HepG2 (cell line): ENCODE measurements around the gene ABHD2. TPM values are rescaled to one million over a fixed set of nuclear protein-coding genes. Genes with fewer than 3 reads are reported as not detected.

ENCODE experiments used
- ARID2 ChIP-seq: sonication (generic); formaldehyde crosslinking; IDR thresholded peaks from 2 replicates; pipeline ENCODE4 v1.8.1; 2022; ENCODE audit warnings: mild to moderate bottlenecking, missing genetic modification reagents, borderline replicate concordance
- ERF ChIP-seq: IDR thresholded peaks from 2 replicates; pipeline ENCODE4 v1.6.1; 2018; ENCODE audit warnings: missing biosample characterization, missing genetic modification reagents
- FOSL2 ChIP-seq: sonication (generic); formaldehyde crosslinking; IDR thresholded peaks from 2 replicates; pipeline ENCODE4 v1.4.0; 2020; ENCODE audit warnings: missing genetic modification reagents
- GATAD1 ChIP-seq: IDR thresholded peaks from 2 replicates; pipeline ENCODE4 v1.6.1; 2016; ENCODE audit warnings: missing genetic modification reagents, missing compliant biosample characterization
- JUNB ChIP-seq: sonication (generic); formaldehyde crosslinking; IDR thresholded peaks from 2 replicates; pipeline ENCODE4 v1.8.0; 2022; ENCODE audit warnings: missing genetic modification reagents, mild to moderate bottlenecking, borderline replicate concordance
- KDM5B ChIP-seq: sonication (generic); formaldehyde crosslinking; IDR thresholded peaks from 2 replicates; pipeline ENCODE4 v1.4.0; 2020; ENCODE audit warnings: missing genetic modification reagents, mild to moderate bottlenecking, borderline replicate concordance
- NFIB ChIP-seq: sonication (generic); formaldehyde crosslinking; IDR thresholded peaks from 2 replicates; pipeline ENCODE4 v1.9.0; 2021; ENCODE audit warnings: missing genetic modification reagents, mild to moderate bottlenecking, borderline replicate concordance
- SATB2 ChIP-seq: sonication (generic); formaldehyde crosslinking; IDR thresholded peaks from 2 replicates; pipeline ENCODE4 v1.5.0; 2020; ENCODE audit warnings: missing genetic modification reagents
- SMC3 ChIP-seq: IDR thresholded peaks from 2 replicates; pipeline ENCODE4 v1.6.1; 2011; ENCODE audit warnings: low read length, improper control_type of control experiment
- TCF7 ChIP-seq: sonication (generic); IDR thresholded peaks from 2 replicates; pipeline ENCODE4 v1.6.1; 2016; ENCODE audit warnings: antibody characterized with exemption, low read depth
- ZNF746 ChIP-seq: sonication (generic); formaldehyde crosslinking; IDR thresholded peaks from 2 replicates; pipeline ENCODE4 v1.8.0; 2022; ENCODE audit warnings: mild to moderate bottlenecking, missing genetic modification reagents
- polyA plus RNA-seq, 8 experiments: library from polyadenylated mRNA; depleted of rRNA in 3 of 8; stranded (reverse) in 7 of 8; unstranded in 1 of 8; fragments of >200 nt; fragmentation: Illumina TruSeq in 4 of 8; extraction: Trizol in 4 of 8; gene quantifications; 2 replicates each; pipeline versions ENCODE4 v1.2.1 to v1.2.3, GENCODE V29; 2011 to 2016; ENCODE audit warnings: low read depth in 4 of 8, missing spikeins in 1 of 8, mixed read lengths in 1 of 8; ENCODE audit not compliant: insufficient read depth in 1 of 8
- total RNA-seq, 5 experiments: library from RNA; depleted of rRNA; stranded (reverse); fragments of >200 nt; fragmentation: Illumina TruSeq; extraction: Trizol; gene quantifications; 2 replicates each; pipeline ENCODE4 v1.2.3, GENCODE V29; 2016; ENCODE audit warnings: low read depth in 1 of 5
- TF ChIP-seq, protein P1 (sequence below): sonication (generic); formaldehyde crosslinking; IDR thresholded peaks from 2 replicates; pipeline ENCODE4 v1.4.0; 2020; ENCODE audit warnings: missing genetic modification reagents
- TF ChIP-seq, protein P2 (sequence below): sonication (generic); formaldehyde crosslinking; IDR thresholded peaks from 2 replicates; pipeline ENCODE4 v1.5.1; 2020; ENCODE audit warnings: mild to moderate bottlenecking, missing genetic modification reagents, moderate library complexity
- TF ChIP-seq, protein P3 (sequence below): sonication (generic); formaldehyde crosslinking; IDR thresholded peaks from 2 replicates; pipeline ENCODE4 v1.5.0; 2020; ENCODE audit warnings: mild to moderate bottlenecking, missing genetic modification reagents
- TF ChIP-seq, protein P4 (sequence below): sonication (generic); formaldehyde crosslinking; IDR thresholded peaks from 2 replicates; pipeline ENCODE4 v1.4.0; 2020; ENCODE audit warnings: missing genetic modification reagents, mild to moderate bottlenecking, borderline replicate concordance
- TF ChIP-seq, protein P5 (sequence below): sonication (generic); formaldehyde crosslinking; IDR thresholded peaks from 2 replicates; pipeline ENCODE4 v1.4.0; 2020; ENCODE audit warnings: missing genetic modification reagents

ABHD2 gene
- total and polyA plus RNA-seq, 2 of the 13 experiments (the other 11 are each of a cell fraction or from before 2014, with no cell fraction given) = 14.8 to 22.4 TPM

DNA sequence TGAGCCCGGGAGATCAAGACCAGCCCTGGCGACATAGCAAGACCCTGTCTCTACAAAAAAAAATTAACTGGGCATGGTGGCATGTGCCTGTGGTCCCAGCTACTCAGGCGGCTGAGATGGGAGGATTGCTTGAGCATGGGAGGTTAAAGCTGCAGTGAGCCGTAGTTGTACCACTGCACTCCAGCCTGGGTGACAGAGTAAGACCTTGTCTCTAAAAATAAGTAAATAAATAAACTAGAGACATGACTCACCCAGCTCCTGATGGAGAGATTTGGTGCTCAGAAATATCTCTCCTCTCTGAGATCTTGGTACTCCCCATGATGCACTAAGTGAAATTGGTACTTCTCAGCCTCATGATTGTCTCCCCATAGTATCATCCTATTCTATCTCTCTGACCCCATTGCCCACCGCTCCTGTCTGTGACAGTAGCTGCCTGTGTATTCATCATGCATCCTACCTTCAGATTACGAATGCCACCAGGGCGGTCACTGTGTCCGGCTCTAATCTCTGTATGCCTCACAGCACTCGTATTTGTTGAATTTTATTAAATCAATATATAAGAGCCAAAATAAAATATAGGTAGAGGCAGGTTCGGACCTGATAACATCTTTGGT lies 50.9 kb downstream of the ABHD2 start (continued):
- TF ChIP-seq, protein P1, sequence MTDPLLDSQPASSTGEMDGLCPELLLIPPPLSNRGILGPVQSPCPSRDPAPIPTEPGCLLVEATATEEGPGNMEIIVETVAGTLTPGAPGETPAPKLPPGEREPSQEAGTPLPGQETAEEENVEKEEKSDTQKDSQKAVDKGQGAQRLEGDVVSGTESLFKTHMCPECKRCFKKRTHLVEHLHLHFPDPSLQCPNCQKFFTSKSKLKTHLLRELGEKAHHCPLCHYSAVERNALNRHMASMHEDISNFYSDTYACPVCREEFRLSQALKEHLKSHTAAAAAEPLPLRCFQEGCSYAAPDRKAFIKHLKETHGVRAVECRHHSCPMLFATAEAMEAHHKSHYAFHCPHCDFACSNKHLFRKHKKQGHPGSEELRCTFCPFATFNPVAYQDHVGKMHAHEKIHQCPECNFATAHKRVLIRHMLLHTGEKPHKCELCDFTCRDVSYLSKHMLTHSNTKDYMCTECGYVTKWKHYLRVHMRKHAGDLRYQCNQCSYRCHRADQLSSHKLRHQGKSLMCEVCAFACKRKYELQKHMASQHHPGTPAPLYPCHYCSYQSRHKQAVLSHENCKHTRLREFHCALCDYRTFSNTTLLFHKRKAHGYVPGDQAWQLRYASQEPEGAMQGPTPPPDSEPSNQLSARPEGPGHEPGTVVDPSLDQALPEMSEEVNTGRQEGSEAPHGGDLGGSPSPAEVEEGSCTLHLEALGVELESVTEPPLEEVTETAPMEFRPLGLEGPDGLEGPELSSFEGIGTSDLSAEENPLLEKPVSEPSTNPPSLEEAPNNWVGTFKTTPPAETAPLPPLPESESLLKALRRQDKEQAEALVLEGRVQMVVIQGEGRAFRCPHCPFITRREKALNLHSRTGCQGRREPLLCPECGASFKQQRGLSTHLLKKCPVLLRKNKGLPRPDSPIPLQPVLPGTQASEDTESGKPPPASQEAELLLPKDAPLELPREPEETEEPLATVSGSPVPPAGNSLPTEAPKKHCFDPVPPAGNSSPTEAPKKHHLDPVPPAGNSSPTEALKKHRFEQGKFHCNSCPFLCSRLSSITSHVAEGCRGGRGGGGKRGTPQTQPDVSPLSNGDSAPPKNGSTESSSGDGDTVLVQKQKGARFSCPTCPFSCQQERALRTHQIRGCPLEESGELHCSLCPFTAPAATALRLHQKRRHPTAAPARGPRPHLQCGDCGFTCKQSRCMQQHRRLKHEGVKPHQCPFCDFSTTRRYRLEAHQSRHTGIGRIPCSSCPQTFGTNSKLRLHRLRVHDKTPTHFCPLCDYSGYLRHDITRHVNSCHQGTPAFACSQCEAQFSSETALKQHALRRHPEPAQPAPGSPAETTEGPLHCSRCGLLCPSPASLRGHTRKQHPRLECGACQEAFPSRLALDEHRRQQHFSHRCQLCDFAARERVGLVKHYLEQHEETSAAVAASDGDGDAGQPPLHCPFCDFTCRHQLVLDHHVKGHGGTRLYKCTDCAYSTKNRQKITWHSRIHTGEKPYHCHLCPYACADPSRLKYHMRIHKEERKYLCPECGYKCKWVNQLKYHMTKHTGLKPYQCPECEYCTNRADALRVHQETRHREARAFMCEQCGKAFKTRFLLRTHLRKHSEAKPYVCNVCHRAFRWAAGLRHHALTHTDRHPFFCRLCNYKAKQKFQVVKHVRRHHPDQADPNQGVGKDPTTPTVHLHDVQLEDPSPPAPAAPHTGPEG (CRISPR knock-in tag) = no peak
- TF ChIP-seq FOSL2 (CRISPR knock-in tag) (peak; percentile 79), TCF7 (no peak), KDM5B (CRISPR knock-in tag) (no peak), ERF (CRISPR knock-in tag) (no peak), NFIB (CRISPR knock-in tag) (no peak), GATAD1 (CRISPR knock-in tag) (no peak), ZNF746 (no peak), ARID2 (CRISPR knock-in tag) (no peak), SATB2 (CRISPR knock-in tag) (no peak), SMC3 (no peak), JUNB (CRISPR knock-in tag) (no peak)
- TF ChIP-seq, protein P2, sequence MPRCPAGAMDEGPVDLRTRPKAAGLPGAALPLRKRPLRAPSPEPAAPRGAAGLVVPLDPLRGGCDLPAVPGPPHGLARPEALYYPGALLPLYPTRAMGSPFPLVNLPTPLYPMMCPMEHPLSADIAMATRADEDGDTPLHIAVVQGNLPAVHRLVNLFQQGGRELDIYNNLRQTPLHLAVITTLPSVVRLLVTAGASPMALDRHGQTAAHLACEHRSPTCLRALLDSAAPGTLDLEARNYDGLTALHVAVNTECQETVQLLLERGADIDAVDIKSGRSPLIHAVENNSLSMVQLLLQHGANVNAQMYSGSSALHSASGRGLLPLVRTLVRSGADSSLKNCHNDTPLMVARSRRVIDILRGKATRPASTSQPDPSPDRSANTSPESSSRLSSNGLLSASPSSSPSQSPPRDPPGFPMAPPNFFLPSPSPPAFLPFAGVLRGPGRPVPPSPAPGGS (CRISPR knock-in tag) = no peak
- TF ChIP-seq, protein P3, sequence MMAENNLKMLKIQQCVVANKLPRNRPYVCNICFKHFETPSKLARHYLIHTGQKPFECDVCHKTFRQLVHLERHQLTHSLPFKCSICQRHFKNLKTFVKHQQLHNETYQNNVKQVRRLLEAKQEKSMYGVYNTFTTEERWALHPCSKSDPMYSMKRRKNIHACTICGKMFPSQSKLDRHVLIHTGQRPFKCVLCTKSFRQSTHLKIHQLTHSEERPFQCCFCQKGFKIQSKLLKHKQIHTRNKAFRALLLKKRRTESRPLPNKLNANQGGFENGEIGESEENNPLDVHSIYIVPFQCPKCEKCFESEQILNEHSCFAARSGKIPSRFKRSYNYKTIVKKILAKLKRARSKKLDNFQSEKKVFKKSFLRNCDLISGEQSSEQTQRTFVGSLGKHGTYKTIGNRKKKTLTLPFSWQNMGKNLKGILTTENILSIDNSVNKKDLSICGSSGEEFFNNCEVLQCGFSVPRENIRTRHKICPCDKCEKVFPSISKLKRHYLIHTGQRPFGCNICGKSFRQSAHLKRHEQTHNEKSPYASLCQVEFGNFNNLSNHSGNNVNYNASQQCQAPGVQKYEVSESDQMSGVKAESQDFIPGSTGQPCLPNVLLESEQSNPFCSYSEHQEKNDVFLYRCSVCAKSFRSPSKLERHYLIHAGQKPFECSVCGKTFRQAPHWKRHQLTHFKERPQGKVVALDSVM (CRISPR knock-in tag) = no peak
- TF ChIP-seq, protein P4, sequence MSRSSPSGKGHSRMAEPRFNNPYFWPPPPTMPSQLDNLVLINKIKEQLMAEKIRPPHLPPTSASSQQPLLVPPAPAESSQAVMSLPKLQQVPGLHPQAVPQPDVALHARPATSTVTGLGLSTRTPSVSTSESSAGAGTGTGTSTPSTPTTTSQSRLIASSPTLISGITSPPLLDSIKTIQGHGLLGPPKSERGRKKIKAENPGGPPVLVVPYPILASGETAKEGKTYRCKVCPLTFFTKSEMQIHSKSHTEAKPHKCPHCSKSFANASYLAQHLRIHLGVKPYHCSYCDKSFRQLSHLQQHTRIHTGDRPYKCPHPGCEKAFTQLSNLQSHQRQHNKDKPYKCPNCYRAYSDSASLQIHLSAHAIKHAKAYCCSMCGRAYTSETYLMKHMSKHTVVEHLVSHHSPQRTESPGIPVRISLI (CRISPR knock-in tag) = no peak
- TF ChIP-seq, protein P5, sequence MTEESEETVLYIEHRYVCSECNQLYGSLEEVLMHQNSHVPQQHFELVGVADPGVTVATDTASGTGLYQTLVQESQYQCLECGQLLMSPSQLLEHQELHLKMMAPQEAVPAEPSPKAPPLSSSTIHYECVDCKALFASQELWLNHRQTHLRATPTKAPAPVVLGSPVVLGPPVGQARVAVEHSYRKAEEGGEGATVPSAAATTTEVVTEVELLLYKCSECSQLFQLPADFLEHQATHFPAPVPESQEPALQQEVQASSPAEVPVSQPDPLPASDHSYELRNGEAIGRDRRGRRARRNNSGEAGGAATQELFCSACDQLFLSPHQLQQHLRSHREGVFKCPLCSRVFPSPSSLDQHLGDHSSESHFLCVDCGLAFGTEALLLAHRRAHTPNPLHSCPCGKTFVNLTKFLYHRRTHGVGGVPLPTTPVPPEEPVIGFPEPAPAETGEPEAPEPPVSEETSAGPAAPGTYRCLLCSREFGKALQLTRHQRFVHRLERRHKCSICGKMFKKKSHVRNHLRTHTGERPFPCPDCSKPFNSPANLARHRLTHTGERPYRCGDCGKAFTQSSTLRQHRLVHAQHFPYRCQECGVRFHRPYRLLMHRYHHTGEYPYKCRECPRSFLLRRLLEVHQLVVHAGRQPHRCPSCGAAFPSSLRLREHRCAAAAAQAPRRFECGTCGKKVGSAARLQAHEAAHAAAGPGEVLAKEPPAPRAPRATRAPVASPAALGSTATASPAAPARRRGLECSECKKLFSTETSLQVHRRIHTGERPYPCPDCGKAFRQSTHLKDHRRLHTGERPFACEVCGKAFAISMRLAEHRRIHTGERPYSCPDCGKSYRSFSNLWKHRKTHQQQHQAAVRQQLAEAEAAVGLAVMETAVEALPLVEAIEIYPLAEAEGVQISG (CRISPR knock-in tag) = no peak
